GM10248 (cell line): ENCODE results near the gene ZMYM1.
A peak's percentile ranks its signal among the peaks of the same experiment; 100 is the strongest.

Experiments
- CTCF ChIA-PET: fragments of 300-600 bp; sonication (Branson Sonifier 250); formaldehyde crosslinking; extraction: SDS; loops from one replicate; lab custom pipeline; 2021; ENCODE audit warnings: antibody characterized with exemption; lab: Yijun Ruan, JAX
- POLR2A ChIA-PET: fragments of 350-650 bp; sonication (Branson Sonifier 250); formaldehyde crosslinking; extraction: SDS; loops from one replicate; lab custom pipeline; 2020; ENCODE audit warnings: antibody characterized with exemption; lab: Yijun Ruan, JAX
- DNase-seq: peaks from one replicate; pipeline ENCODE4 v3.0.0; 2012; ENCODE audit errors: extremely low spot score
- TF ChIP-seq, protein P1 (sequence below): IDR thresholded peaks from 2 replicates; pipeline ENCODE4 v1.5.1; 2012; ENCODE audit warnings: mild to moderate bottlenecking, low read depth; ENCODE audit errors: extremely low read depth, missing control alignments, control extremely low read depth

ZMYM1 gene

DNA sequence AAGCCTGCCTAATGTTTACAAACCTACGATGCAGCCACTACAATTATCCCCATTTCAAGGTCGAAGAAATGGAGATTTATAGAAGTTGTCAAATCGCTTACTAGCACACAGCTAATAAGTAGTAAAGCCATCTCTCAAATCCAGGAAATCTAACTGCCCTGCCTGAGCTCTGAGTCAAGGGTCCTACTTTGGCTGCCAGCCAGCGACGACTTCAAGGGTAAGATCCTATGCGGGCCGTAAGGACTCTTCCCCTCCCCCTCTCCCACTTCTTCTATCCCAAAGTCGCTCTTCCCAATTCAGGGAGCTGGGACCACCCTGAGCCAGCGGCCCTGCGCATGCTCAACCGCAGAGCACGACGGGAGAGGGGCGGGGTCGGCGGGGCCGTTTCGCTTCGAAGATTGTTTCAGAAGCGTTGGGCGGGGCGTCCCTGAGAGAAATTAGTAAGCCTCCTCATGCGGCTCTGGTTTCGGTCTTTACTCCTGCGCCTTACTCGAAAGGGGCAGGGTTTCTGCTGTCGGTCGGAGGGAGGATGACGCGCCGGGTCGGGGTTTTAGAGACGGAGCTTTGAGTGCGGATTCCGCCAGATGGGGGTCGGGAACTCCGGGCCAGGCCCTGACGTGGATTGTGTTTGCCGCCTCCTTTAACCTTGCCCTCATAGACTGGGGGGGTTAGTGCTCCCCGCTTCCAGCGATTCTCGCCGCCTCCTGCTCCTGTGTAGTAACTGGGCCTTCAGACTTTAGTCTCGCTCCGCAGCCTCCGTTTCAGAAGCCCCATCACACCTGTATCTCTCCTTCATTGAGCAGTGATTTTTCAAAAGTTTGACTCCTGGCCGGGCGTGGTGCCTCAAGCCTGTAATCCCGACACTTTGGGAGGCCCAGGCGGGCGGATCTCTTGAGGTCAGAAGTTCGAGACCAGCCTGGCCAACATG, at the start of gene ZMYM1:
Gene ZMYM1, plus strand, starts transcription at position 383 of the 928 bp plus-strand sequence. CDS start 14,603 bp downstream, outside the sequence.
- ChIA-PET CTCF (interaction anchor here (0.8 to 1.3 kb wide), 4 partner anchors 14 to 50 kb away, joined by 3 read pairs; no protein-coding TSS in a partner anchor), POLR2A (interaction anchor here (0.6 to 1.3 kb wide), 3 partner anchors 52 to 371 kb away, joined by 3 read pairs; partner anchors contain the start of gene TMEM35B)
- peak; percentile 92 for DNase-seq
- TF ChIP-seq, protein P1, sequence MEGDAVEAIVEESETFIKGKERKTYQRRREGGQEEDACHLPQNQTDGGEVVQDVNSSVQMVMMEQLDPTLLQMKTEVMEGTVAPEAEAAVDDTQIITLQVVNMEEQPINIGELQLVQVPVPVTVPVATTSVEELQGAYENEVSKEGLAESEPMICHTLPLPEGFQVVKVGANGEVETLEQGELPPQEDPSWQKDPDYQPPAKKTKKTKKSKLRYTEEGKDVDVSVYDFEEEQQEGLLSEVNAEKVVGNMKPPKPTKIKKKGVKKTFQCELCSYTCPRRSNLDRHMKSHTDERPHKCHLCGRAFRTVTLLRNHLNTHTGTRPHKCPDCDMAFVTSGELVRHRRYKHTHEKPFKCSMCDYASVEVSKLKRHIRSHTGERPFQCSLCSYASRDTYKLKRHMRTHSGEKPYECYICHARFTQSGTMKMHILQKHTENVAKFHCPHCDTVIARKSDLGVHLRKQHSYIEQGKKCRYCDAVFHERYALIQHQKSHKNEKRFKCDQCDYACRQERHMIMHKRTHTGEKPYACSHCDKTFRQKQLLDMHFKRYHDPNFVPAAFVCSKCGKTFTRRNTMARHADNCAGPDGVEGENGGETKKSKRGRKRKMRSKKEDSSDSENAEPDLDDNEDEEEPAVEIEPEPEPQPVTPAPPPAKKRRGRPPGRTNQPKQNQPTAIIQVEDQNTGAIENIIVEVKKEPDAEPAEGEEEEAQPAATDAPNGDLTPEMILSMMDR = no peak

DNA sequence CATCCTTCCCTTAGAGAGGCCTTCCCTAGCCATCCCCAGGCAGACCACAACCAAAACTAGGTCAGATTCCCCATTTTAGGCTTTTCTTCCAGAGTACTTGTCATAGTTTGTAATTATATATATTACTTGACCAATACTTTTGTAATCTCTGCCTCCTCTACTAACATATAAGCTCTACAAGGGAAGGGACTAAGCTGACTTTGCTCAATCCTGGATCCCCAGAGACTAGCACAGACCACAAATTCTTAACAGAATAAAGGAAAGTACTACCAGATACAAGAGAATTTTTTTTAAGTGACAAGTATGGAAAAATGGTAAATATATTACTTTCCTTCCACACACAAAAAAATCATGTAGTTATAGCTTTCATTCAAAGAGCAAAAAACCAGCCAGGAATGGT, 49.4 kb upstream of the ZMYM1 start:
- ChIA-PET CTCF (interaction anchor here (0.8 to 3.1 kb wide), 8 partner anchors 9 to 164 kb away, joined by 3 to 12 read pairs (median 4); partner anchors contain the start of gene ZMYM1), POLR2A (interaction anchor here (1.7 kb wide), 1 partner anchor 44 kb away, joined by 3 read pairs; the partner anchor contains the start of gene TMEM35B)
- no peak for DNase-seq
- TF ChIP-seq, protein P1 = no peak

DNA sequence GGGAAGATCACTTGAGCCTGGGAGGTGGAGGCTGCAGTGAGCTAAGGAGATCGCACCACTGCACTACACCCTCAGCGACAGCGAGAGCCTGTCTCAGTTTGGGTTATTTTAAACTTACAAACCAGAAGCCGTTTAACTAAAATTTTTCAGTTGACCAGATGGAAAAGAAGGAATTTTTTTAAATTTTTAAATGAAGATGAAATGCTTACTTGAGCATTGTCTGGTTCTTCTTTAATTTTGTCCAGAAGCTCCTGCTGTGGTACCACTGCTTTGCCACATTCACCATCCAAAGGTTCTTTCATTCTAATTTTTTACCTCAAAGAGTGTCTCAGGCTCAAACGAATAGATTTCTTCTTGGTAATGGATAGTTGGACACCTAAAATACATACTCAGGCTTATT, 48.8 kb upstream of the ZMYM1 start:
- POLR2A ChIA-PET = interaction anchor here (1.7 kb wide), 1 partner anchor 45 kb away, joined by 3 read pairs; the partner anchor contains the start of gene TMEM35B
- no peak for DNase-seq
- CTCF ChIA-PET = interaction anchor here (0.9 to 3.1 kb wide), 6 partner anchors 10 to 164 kb away, joined by 3 to 12 read pairs (median 6); partner anchors contain the start of gene ZMYM1
- TF ChIP-seq, protein P1 = no peak

DNA sequence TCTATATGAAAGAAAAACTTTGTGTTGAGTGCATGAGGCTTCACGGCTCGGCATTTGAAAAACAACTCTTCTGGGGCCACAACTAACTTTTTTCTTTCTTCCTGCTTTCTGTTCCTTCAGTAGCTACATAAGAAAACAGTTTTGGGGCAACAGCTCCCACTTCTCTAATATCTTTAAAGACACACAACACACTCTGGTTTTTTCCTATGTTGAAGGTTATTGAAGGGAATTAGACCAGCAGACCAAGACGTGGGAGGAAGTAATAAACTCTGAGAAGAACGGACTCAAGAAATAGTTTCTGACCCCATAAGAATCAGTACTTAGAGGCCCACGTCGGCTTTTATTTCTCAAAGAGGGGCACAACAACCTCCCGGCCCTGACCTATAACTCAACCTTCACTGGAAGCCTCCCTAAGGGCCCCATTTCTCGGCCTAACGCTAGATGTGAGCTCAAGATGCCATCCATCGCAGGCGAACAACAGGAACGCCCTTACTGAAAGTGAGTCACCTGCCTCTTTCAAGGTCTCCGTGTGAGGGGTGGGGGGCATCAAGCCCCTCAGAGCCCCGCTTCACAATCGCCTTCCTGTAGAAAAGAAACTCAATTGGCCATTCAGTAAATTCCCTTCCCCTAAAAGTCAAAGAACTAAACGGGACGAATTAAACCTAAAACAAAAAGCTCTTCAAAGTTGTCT, 48.3 kb upstream of the ZMYM1 start:
- TF ChIP-seq, protein P1 = no peak

DNA sequence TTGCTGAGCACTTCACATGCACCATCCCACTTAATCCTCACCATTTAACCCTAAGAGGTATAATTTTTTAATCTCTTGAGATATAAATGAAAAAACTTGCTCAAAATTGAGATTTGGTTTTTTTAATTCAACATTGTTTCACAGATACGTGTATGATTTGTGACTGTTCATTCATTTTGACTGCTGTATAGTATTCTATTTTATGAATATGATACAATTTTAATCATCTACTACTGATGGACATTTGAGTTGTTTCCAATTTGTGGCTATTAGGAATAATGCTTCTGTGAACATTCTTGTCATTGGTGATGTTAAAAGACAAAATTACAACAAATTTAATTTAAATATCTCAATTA, 46.8 kb upstream of the ZMYM1 start:
- ChIA-PET POLR2A (no interaction called here), CTCF (interaction anchor here (2.0 kb wide), 1 partner anchor 172 kb away, joined by 5 read pairs; no protein-coding TSS in a partner anchor)
- DNase-seq = no peak
- TF ChIP-seq, protein P1 = no peak

More for the DNA sequence above, 48.3 kb upstream of the ZMYM1 start:
- POLR2A ChIA-PET = interaction anchor here (1.7 kb wide), 1 partner anchor 46 kb away, joined by 3 read pairs; the partner anchor contains the start of gene TMEM35B
- peak; percentile 32 for DNase-seq
- CTCF ChIA-PET = interaction anchor here (0.9 to 3.1 kb wide), 5 partner anchors 13 to 171 kb away, joined by 3 to 12 read pairs (median 5); no protein-coding TSS in a partner anchor

DNA sequence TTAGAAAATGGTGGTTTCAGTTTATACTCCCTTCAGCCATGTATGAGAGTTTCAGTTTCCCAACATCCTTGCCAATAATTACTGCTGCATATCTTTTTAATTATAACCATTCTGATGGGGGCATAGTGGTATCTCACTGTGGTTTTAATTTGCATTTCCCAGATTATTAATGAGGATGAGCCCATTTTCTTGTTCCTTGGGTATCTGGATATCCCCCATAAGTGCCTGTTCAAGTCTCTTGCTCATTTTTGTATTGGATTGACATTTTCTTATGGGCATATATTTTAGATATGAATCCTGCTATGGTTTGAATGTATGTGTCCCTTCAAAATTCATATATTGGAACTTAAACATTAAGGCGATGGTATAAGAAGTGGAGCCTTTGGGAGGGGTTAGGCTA, 45.8 kb upstream of the ZMYM1 start:
- TF ChIP-seq, protein P1 = no peak
- ChIA-PET CTCF (no interaction called here), POLR2A (no interaction called here)
- no peak for DNase-seq
